Nephron (organoid): ENCODE data around the gene HAP1.

Experiments used
- H3K27ac Mint-ChIP-seq, 3 experiments: 2 replicates each; pipeline ENCODE4 v1.8.0; 2020; ENCODE audit warnings: mixed read lengths in 3 of 3, mild to moderate bottlenecking in 2 of 3, moderate library complexity in 1 of 3
- H3K27me3 Mint-ChIP-seq: 2 replicates; pipeline ENCODE4 v1.8.0; 2021; ENCODE audit warnings: low read depth, mild to moderate bottlenecking, moderate library complexity, mixed read lengths
- H3K36me3 Mint-ChIP-seq: 2 replicates; pipeline ENCODE4 v1.8.0; 2020; ENCODE audit warnings: low read depth, mixed read lengths
- H3K4me1 Mint-ChIP-seq: 2 replicates; pipeline ENCODE4 v1.8.0; 2020; ENCODE audit warnings: mixed read lengths
- H3K4me3 Mint-ChIP-seq, 3 experiments: 2 replicates each; pipeline ENCODE4 v1.8.0; 2020; ENCODE audit warnings: mild to moderate bottlenecking in 3 of 3, mixed read lengths in 3 of 3, moderate library complexity in 2 of 3
- H3K9me3 Mint-ChIP-seq: 2 replicates; pipeline ENCODE4 v1.8.0; 2020; ENCODE audit warnings: mixed read lengths
- CTCF ChIP-seq, 3 experiments: fragments of 200-600 bp; sonication (generic); IDR thresholded peaks; one replicate each; pipeline ENCODE4 v1.5.0; 2021; ENCODE audit warnings: antibody characterized with exemption in 3 of 3; ENCODE audit not compliant: unreplicated experiment in 3 of 3

The HAP1 gene

GRCh38 chr17:41682631-41683030 is 51.8 kb downstream of the HAP1 start:
- H3K36me3 Mint-ChIP-seq: no peaks in the 10 kb centered on the region
- H3K4me1 Mint-ChIP-seq: peaks cover 14% of the 10 kb centered on the region
- H3K27ac Mint-ChIP-seq: no peak overlapping the region
- TF ChIP-seq CTCF (IDR thresholded peaks at IDR 0.05; ENCODE audit: unreplicated experiment in 3 of 3): no peak
- H3K4me3 Mint-ChIP-seq: no peak overlapping the region
- H3K9me3 Mint-ChIP-seq: peaks cover 5% of the 10 kb centered on the region
- peaks cover 7% of the 10 kb centered on the region for H3K27me3 Mint-ChIP-seq

DNA sequence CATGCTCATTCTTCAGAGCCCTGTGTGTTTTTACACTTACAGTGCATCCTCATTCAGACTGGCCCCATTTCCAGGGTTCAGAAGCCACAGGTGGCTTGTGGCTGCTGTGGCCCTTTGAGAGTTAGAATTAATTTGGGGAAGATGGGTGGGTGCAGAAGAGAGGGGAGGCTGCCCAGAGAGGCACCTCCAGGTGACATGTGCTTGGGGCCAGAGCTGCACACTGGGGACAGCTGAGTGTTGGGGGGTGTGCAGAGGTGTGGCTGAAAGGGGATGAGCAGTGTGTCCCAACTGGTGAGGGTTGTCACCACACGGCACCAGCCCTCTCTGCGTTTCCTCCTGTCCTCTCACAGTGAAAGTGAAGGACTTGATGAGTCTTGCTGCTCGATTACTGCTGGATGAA is 52.7 kb downstream of the HAP1 start:
- H3K27ac Mint-ChIP-seq: no peak overlapping the region
- no peak for TF ChIP-seq CTCF (IDR thresholded peaks at IDR 0.05; ENCODE audit: unreplicated experiment in 3 of 3)

DNA sequence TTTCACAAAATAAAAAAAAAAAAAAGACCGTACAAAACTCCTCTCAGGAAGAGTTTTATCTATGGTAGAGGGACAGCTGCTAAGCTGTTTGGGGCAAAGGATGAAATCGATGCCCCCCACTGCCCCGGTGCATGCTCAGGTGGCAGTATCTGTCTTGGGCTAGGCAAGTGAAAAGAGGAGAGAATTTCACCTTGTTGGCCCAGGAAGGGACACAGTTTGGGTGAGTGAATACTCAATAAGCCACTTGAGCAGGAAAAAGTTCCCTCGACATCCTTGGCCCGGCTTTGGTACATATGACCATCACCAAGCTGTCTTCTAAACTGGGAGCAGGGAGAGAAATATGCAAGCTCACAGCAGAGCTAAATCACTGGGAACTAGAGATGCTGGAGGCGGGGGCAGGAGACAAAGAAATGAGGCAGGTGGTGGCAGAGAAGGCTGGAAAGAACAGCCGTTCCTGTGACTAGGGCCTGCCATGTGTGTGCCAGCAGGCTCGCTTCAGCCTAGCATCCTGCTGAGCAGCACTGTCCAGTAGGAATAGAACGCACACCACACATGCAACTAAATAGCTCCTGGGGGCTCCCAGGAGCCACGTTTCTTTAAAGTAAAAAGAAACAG is 53.9 kb downstream of the HAP1 start:
- H3K36me3 Mint-ChIP-seq: no peaks in the 10 kb centered on the region
- TF ChIP-seq CTCF (IDR thresholded peaks at IDR 0.05; ENCODE audit: unreplicated experiment in 3 of 3): no peak
- no peak overlapping the region for H3K27ac Mint-ChIP-seq
- H3K4me3 Mint-ChIP-seq: no peak overlapping the region
- H3K9me3 Mint-ChIP-seq: peaks cover 5% of the 10 kb centered on the region
- peaks cover 7% of the 10 kb centered on the region for H3K27me3 Mint-ChIP-seq
- H3K4me1 Mint-ChIP-seq: peaks cover 19% of the 10 kb centered on the region

More for the DNA sequence above, 52.7 kb downstream of the HAP1 start:
- H3K9me3 Mint-ChIP-seq: peaks cover 5% of the 10 kb centered on the region
- no peaks in the 10 kb centered on the region for H3K36me3 Mint-ChIP-seq
- peaks cover 7% of the 10 kb centered on the region for H3K27me3 Mint-ChIP-seq
- no peak overlapping the region for H3K4me3 Mint-ChIP-seq
- peaks cover 14% of the 10 kb centered on the region for H3K4me1 Mint-ChIP-seq

GRCh38 chr17:41679740-41680425 is 54.6 kb downstream of the HAP1 start:
- Mint-ChIP-seq H3K27me3 (peaks cover 7% of the 10 kb centered on the region), H3K4me3 (no peak overlapping the region), H3K9me3 (peaks cover 5% of the 10 kb centered on the region), H3K4me1 (peaks cover 19% of the 10 kb centered on the region), H3K36me3 (no peaks in the 10 kb centered on the region), H3K27ac (no peak overlapping the region)
- TF ChIP-seq CTCF (IDR thresholded peaks at IDR 0.05; ENCODE audit: unreplicated experiment in 3 of 3): no peak

DNA sequence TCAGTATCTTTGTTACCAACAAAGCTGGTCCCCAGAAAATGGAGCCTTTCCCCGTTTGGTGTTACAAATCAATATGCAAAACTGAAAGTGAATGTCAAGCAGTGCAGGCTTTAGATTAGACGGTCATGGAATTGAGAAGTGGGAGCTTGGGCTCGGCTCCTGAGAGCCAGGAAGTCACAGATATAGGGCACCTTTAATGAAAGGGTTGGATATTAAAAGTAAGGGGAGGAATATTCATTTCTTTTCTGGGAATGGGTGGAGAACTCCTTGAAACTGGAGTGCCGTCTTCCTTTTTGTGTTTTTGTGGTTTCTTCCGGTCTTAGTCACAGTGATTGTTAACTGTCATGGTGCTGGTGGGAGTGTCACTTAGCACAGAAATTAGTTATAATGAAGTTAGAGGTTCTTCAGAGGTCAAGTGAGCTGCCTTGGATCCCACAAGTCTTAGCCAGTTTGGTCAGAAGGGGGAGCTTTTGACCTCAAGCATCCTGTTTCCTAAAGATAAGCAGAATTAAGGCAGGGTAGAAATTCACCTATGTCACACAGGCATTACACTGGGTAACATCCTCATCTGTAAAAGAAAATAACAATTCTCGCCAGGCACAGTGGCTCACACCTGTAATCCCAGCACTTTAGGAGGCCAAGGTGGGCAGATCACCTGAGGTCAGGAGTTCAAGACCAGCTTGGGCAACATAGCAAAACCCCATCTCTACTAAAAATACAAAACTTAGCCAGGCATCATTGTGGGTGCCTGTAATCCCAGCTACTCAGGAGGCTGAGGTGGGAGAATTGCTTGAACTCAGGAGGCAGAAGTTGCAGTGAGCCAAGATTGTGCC is 55.3 kb downstream of the HAP1 start:
- Mint-ChIP-seq H3K4me1 (peaks cover 19% of the 10 kb centered on the region), H3K27me3 (peaks cover 5% of the 10 kb centered on the region), H3K9me3 (peaks cover 5% of the 10 kb centered on the region), H3K27ac (peak overlapping the region; percentile 60 to 86 (median 80)), H3K36me3 (no peaks in the 10 kb centered on the region), H3K4me3 (peak overlapping the region in 1 of 3 experiments; percentile 16)
- TF ChIP-seq CTCF (IDR thresholded peaks at IDR 0.05; ENCODE audit: unreplicated experiment in 3 of 3): no peak
